Measurements from ENCODE around the gene CRMP1.

Gene CRMP1

DNA sequence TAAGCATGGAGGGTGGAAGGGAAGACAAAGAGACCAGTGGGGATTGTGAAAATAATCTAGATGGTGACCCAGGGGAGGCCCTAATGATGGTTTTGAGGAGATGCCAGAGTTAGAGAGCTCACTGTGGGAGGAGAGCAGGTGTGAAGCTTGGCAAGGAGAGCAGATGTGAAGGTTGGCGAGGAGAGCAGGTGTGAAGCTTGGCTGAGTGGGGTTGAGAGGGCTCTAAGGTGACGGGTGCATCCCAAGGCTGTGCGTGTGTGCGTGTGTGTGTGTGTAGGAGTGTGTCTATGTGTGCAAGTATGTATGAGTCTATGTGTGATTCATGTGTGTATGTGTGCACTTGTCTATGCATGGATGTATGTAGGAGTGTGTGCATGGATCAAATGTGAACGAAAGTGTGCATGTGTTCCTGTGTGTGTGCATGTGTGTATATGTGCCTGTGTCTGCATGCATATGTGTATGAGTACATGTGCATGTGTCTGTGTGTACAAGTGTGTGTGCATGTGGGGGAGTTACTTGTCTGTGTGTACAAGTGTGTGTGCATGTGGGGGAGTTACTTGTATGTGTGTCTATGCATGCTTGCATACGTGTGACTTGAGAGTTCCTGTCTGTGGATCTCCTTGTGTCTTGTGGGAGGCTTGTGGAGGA is 109.9 kb downstream of the CRMP1 start:
- no peaks in the 10 kb centered on the region for H4K20me1 ChIP-seq (ENCODE audit: insufficient read depth, low read length, poor library complexity, severe bottlenecking)
- H3K4me3 ChIP-seq (ENCODE audit: low read length, poor library complexity, severe bottlenecking): no peak overlapping the region
- no peaks in the 10 kb centered on the region; the same call in 1 of the 2 replicates for H3K9me3 ChIP-seq (ENCODE audit: insufficient read depth, low read depth, low read length)
- H3F3A ChIP-seq (ENCODE audit: low read depth): no peaks in the 10 kb centered on the region
- H3K4me2 ChIP-seq (ENCODE audit: low read depth, low read length, poor library complexity, severe bottlenecking): no peak overlapping the region
- H3K4me1 ChIP-seq (ENCODE audit: insufficient read depth, low read length, poor library complexity, severe bottlenecking): no peaks in the 10 kb centered on the region
- H3K79me2 ChIP-seq (ENCODE audit: insufficient read depth, low read length): no peaks in the 10 kb centered on the region
- no peaks in the 10 kb centered on the region for H3K36me3 ChIP-seq (ENCODE audit: insufficient read depth, low read length)
- no peaks in the 10 kb centered on the region for H3K27me3 ChIP-seq (ENCODE audit: insufficient read depth, low read length, poor library complexity, severe bottlenecking)
- TF ChIP-seq EZH2phosphoT487 (IDR thresholded peaks at IDR 0.05; ENCODE audit: borderline replicate concordance): no peak
- TF ChIP-seq, protein P1, sequence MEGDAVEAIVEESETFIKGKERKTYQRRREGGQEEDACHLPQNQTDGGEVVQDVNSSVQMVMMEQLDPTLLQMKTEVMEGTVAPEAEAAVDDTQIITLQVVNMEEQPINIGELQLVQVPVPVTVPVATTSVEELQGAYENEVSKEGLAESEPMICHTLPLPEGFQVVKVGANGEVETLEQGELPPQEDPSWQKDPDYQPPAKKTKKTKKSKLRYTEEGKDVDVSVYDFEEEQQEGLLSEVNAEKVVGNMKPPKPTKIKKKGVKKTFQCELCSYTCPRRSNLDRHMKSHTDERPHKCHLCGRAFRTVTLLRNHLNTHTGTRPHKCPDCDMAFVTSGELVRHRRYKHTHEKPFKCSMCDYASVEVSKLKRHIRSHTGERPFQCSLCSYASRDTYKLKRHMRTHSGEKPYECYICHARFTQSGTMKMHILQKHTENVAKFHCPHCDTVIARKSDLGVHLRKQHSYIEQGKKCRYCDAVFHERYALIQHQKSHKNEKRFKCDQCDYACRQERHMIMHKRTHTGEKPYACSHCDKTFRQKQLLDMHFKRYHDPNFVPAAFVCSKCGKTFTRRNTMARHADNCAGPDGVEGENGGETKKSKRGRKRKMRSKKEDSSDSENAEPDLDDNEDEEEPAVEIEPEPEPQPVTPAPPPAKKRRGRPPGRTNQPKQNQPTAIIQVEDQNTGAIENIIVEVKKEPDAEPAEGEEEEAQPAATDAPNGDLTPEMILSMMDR (conservative IDR thresholded peaks at IDR 0.05; ENCODE audit: low read length): no peak
- no peak overlapping the region for H3K9ac ChIP-seq (ENCODE audit: low read depth, low read length, poor library complexity, severe bottlenecking)
- H2AFZ ChIP-seq (ENCODE audit: low read length): no peak overlapping the region
- H3K9me2 ChIP-seq (replicated peaks; ENCODE audit: low read depth, low read length): no peaks in the 10 kb centered on the region

DNA sequence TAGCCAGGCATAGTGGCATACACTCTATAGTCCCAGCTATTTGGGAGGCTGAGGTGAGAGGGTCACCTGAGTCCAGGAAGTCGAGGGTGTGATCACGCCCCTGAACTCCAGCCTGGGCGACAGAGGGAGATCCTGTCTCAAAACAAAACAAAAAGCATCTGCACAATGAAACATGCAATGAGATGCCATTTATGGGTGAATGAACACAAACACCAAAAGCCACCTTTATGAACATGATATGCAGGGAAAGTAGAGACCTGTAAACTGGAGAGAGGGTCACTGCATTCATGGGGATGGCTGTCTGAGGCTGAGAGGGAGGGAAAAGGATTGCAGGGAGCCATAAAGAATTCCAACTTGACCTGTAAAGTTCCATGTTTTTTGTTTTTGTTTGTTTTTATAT is 111.2 kb downstream of the CRMP1 start:
- Histone ChIP-seq H3K4me2 (ENCODE audit: low read depth, low read length, poor library complexity, severe bottlenecking) (no peak overlapping the region), H4K20me1 (ENCODE audit: insufficient read depth, low read length, poor library complexity, severe bottlenecking) (no peaks in the 10 kb centered on the region), H3K27me3 (ENCODE audit: insufficient read depth, low read length, poor library complexity, severe bottlenecking) (no peaks in the 10 kb centered on the region), H3K36me3 (ENCODE audit: insufficient read depth, low read length) (no peaks in the 10 kb centered on the region), H3K9me3 (ENCODE audit: insufficient read depth, low read depth, low read length) (peaks cover 4% of the 10 kb centered on the region; the same call in 1 of the 2 replicates), H3K4me3 (ENCODE audit: low read length, poor library complexity, severe bottlenecking) (no peak overlapping the region), H3K79me2 (ENCODE audit: insufficient read depth, low read length) (no peaks in the 10 kb centered on the region), H2AFZ (ENCODE audit: low read length) (no peak overlapping the region), H3K4me1 (ENCODE audit: insufficient read depth, low read length, poor library complexity, severe bottlenecking) (no peaks in the 10 kb centered on the region), H3F3A (ENCODE audit: low read depth) (no peaks in the 10 kb centered on the region), H3K9ac (ENCODE audit: low read depth, low read length, poor library complexity, severe bottlenecking) (no peak overlapping the region), H3K9me2 (replicated peaks; ENCODE audit: low read depth, low read length) (no peaks in the 10 kb centered on the region)
- TF ChIP-seq, protein P1 (conservative IDR thresholded peaks at IDR 0.05; ENCODE audit: low read length): no peak
- TF ChIP-seq EZH2phosphoT487 (IDR thresholded peaks at IDR 0.05; ENCODE audit: borderline replicate concordance): no peak

- Histone ChIP-seq H3K36me3 (ENCODE audit: insufficient read depth, low read length) (no peaks in the 10 kb centered on the region), H3K4me2 (ENCODE audit: low read depth, low read length, poor library complexity, severe bottlenecking) (no peak overlapping the region), H4K20me1 (ENCODE audit: insufficient read depth, low read length, poor library complexity, severe bottlenecking) (no peaks in the 10 kb centered on the region), H2AFZ (ENCODE audit: low read length) (no peak overlapping the region), H3F3A (ENCODE audit: low read depth) (no peaks in the 10 kb centered on the region), H3K9me2 (replicated peaks; ENCODE audit: low read depth, low read length) (no peaks in the 10 kb centered on the region), H3K9ac (ENCODE audit: low read depth, low read length, poor library complexity, severe bottlenecking) (no peak overlapping the region), H3K4me3 (ENCODE audit: low read length, poor library complexity, severe bottlenecking) (no peak overlapping the region), H3K4me1 (ENCODE audit: insufficient read depth, low read length, poor library complexity, severe bottlenecking) (no peaks in the 10 kb centered on the region), H3K9me3 (ENCODE audit: insufficient read depth, low read depth, low read length) (peaks cover 7% of the 10 kb centered on the region; the same call in 1 of the 2 replicates), H3K27me3 (ENCODE audit: insufficient read depth, low read length, poor library complexity, severe bottlenecking) (no peaks in the 10 kb centered on the region), H3K79me2 (ENCODE audit: insufficient read depth, low read length) (no peaks in the 10 kb centered on the region)
- no peak for TF ChIP-seq EZH2phosphoT487 (IDR thresholded peaks at IDR 0.05; ENCODE audit: borderline replicate concordance)
- TF ChIP-seq, protein P1 (conservative IDR thresholded peaks at IDR 0.05; ENCODE audit: low read length): no peak
Observed at GRCh38 chr4:5780831-5781480, 111.9 kb downstream of the CRMP1 start.

Data from Loucy (cell line).